GM12878 (cell line): Measurements from ENCODE around the gene KCNA4.

Source experiments
- CHD2 ChIP-seq: IDR thresholded peaks from 2 replicates; pipeline ENCODE4 v1.6.1; 2011; ENCODE audit warnings: low read depth, low read length, improper control_type of control experiment, borderline replicate concordance
- POLR2A ChIP-seq: IDR thresholded peaks from 2 replicates; pipeline ENCODE4 v1.6.1; 2011; ENCODE audit warnings: low read depth, mild to moderate bottlenecking, low read length
- SMC3 ChIP-seq: IDR thresholded peaks from 2 replicates; pipeline ENCODE4 v1.6.1; 2011; ENCODE audit warnings: low read length, improper control_type of control experiment, borderline replicate concordance

DNA sequence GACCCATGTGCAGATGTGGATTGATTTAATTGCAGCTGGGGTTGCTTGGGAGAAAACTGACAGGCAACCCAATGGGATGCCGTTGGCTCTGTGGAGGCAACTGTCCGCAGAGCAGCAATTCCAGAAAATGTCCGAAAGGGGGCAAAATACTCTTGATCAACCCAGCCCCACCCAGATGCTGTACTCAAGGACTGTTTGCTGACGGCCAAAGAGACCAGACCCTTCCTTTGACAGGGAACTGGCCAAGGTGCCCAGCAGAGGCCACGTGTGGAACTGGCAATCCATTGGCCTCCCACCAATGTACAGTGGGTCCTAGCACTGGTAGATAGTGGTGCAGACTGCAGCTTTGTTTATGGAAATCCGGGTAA, 29.7 kb upstream of the KCNA4 start:
- TF ChIP-seq SMC3 (no peak; the same call in 1 of the 2 replicates), CHD2 (no peak), POLR2A (no peak)
